ENCODE data around the gene CLEC18A. TPM values are rescaled to one million over a fixed set of nuclear protein-coding genes. Genes with fewer than 3 reads are reported as not detected.

The CLEC18A gene
- total RNA-seq, 1 experiment from 2014 or later, result under 0.01 TPM

Other genes starting within 250 kb of the CLEC18A start
- 2,459 and 2,684 TPM in 2 replicates for gene NQO1, start 224.8 kb upstream of the CLEC18A start, total RNA-seq (2014; rRNA removed; shearing (Covaris generic))
- gene NOB1, start 196.4 kb upstream of the CLEC18A start, total RNA-seq (2014; rRNA removed; shearing (Covaris generic)), result 20.6 and 26.8 TPM in 2 replicates
- gene WWP2, start 189.0 kb upstream of the CLEC18A start, total RNA-seq (2014; rRNA removed; shearing (Covaris generic)), result 15.3 and 21.5 TPM in 2 replicates
- 12.2 and 13.1 TPM in 2 replicates for gene PDPR, start 163.0 kb downstream of the CLEC18A start, total RNA-seq (2014; rRNA removed; shearing (Covaris generic))
- gene CLEC18C, start 222.5 kb downstream of the CLEC18A start, total RNA-seq (2014; rRNA removed; shearing (Covaris generic)), result not detected in 2 replicates